Hippocampal formation (tissue), 2 donors: Measurements from ENCODE around the gene DDX5.
"Not testable (repeated sequence)": the region's sequence is repeated elsewhere in the genome, so short reads cannot be mapped to it uniquely, and the experiment has no call there.

Experiments used
- DNase-seq, 2 donors: peaks; one replicate each; lab custom pipeline; 2025; lab: John Stamatoyannopoulos, UW

The DDX5 gene

GRCh38 chr17:64508683-64509082 lies 2.6 kb upstream of the DDX5 start:
- no peak for DNase-seq

GRCh38 chr17:64507413-64507782 lies 1.3 kb upstream of the DDX5 start:
- DNase-seq, result peak in 1 of 2 donors; percentile 78

- peak; percentile 96 to 97 for DNase-seq
These were observed 705 bp upstream of the DDX5 start, which contains the start of gene CEP95 for GRCh38 chr17:64506576-64507412. TSS of gene CEP95 (plus strand) at chr17:64506977. CDS start at chr17:64507098, 121 bp downstream.

- DNase-seq, result peak; percentile 78 to 87
These were observed 519 bp downstream of the DDX5 start for GRCh38 chr17:64505340-64506200.

- no peak for DNase-seq
These were observed 1.2 kb downstream of the DDX5 start for GRCh38 chr17:64504769-64505339.

GRCh38 chr17:64503821-64504768 lies 2.0 kb downstream of the DDX5 start:
- DNase-seq, result no peak

- DNase-seq, result no peak
These were observed 2.7 kb downstream of the DDX5 start for GRCh38 chr17:64503341-64503740.

GRCh38 chr17:64502809-64503208 lies 3.3 kb downstream of the DDX5 start:
- DNase-seq, result no peak

GRCh38 chr17:64502021-64502420 lies 4.1 kb downstream of the DDX5 start:
- DNase-seq, result no peak

- DNase-seq, result no peak
These were observed 5.0 kb downstream of the DDX5 start for GRCh38 chr17:64500862-64501765.

GRCh38 chr17:64500487-64500859 lies 5.6 kb downstream of the DDX5 start:
- no peak for DNase-seq

- no peak for DNase-seq
These were observed 6.1 kb downstream of the DDX5 start for GRCh38 chr17:64499805-64500486.

- no peak for DNase-seq
These were observed 7.5 kb downstream of the DDX5 start for GRCh38 chr17:64498308-64499203.

GRCh38 chr17:64497565-64498035 lies 8.5 kb downstream of the DDX5 start:
- DNase-seq, result no peak

GRCh38 chr17:64496786-64497564 lies 9.1 kb downstream of the DDX5 start, which contains the start of gene POLG2:
TSS of gene POLG2 (minus strand) at chr17:64497054. CDS start at chr17:64496968, 86 bp downstream.
- peak; percentile 75 to 83 for DNase-seq

GRCh38 chr17:64496348-64496785 lies 9.7 kb downstream of the DDX5 start:
- DNase-seq, result no peak

- not testable (repeated sequence) for DNase-seq
These were observed 10.8 kb downstream of the DDX5 start for GRCh38 chr17:64495300-64495699.

GRCh38 chr17:64494121-64494520 lies 12.0 kb downstream of the DDX5 start:
- DNase-seq, result no peak
